Kidney tubule cell (primary cell): ENCODE data around the gene HPCAL1.
A peak's percentile ranks its signal among the peaks of the same experiment; 100 is the strongest.

Source experiments
- DNase-seq: peaks from one replicate; pipeline ENCODE4 v3.0.0-alpha.2; 2018; ENCODE audit warnings: low spot score

The HPCAL1 gene

DNA sequence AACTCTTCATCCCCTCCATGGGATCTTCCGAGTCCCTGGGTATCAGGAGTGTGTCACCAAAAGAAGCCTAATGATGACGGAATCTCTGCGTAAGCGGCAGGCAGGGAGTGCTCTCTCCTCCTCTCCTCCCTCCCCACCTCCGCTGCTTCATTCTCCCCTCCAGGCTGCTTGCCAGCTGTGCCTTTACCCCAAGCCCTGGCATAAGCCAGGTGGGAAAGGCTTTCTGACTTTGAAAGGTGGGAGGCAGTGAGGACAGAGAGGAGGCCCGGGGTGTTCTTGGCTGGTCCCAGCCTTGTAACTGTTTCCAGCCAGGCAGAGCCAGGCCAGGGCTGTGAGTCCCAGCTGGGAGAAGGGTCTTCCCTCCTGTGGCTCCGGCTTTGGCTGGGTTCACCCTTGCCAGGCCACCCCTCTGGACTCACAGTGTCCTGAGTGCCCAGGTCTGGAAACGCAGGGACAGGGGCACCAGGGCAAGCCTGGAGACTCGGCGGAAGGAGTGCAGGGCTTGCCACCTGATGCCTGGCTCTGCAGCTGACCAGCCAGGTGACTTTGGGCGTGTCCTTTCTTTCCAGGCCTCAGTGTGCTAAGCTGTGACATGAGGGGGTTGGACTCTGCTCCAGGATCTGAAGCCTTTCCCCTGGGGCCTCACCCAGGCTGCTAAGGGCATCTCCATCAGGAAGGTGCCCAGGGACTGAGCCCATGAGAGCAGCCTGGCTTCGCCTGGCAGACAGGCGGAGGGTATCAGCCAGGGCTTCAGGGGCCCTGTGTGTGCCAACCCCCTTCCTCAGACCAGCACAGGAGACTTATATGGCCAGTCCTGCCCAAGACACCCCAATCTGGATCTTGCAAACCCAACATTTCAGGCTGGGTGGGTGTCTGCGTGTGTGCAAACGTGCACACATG, 32.7 kb upstream of the HPCAL1 start:
- DNase-seq: no peak

- DNase-seq: no peak
Observed at GRCh38 chr2:10271509-10271908, 31.2 kb upstream of the HPCAL1 start.

GRCh38 chr2:10271946-10272345, 30.8 kb upstream of the HPCAL1 start:
- DNase-seq: no peak

DNA sequence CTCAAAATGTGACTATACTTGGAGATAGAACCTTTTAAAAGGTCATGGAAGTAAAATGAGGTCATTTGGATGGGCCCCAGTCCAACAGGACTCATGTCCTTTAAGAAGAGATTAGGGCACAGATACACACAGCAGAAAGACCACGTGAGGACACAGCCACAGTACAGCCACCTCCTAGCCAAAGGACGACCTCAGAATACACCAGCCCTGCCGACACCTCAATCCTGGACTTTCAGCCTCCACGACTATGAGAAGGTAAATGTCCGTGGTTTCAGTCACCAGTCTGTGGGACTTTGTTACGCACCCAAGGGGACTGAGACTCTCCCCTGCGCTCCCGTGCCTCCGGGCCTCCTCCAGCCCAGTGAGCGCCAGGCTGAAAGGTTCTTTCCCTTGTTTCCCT, 30.2 kb upstream of the HPCAL1 start:
- DNase-seq: no peak

GRCh38 chr2:10273215-10274175, 29.2 kb upstream of the HPCAL1 start:
- no peak for DNase-seq

DNA sequence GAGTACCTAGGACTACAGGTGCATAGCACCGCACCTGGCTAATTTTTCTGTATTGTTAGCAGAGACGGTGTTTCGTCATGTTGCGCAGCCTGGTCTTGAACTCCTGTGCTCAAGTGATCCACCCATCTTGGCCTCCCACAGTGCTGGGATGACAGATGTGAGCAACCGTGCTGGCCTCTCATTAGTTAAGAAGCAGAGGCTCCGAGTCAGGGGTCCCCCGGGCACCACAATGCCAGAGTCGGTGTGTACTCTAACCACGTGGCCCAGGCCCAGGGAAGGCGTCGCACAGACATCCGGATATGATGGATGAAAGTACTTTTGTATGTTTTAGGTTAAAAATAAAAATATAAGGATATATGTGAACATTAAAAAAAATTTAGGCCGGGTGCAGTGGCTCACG, 28.3 kb upstream of the HPCAL1 start:
- DNase-seq: no peak

- DNase-seq: no peak
Observed at GRCh38 chr2:10274983-10275802, 27.5 kb upstream of the HPCAL1 start.

GRCh38 chr2:10276481-10277292, 26.0 kb upstream of the HPCAL1 start:
- no peak for DNase-seq

- no peak for DNase-seq
Observed at GRCh38 chr2:10277293-10278028, 25.2 kb upstream of the HPCAL1 start.

DNA sequence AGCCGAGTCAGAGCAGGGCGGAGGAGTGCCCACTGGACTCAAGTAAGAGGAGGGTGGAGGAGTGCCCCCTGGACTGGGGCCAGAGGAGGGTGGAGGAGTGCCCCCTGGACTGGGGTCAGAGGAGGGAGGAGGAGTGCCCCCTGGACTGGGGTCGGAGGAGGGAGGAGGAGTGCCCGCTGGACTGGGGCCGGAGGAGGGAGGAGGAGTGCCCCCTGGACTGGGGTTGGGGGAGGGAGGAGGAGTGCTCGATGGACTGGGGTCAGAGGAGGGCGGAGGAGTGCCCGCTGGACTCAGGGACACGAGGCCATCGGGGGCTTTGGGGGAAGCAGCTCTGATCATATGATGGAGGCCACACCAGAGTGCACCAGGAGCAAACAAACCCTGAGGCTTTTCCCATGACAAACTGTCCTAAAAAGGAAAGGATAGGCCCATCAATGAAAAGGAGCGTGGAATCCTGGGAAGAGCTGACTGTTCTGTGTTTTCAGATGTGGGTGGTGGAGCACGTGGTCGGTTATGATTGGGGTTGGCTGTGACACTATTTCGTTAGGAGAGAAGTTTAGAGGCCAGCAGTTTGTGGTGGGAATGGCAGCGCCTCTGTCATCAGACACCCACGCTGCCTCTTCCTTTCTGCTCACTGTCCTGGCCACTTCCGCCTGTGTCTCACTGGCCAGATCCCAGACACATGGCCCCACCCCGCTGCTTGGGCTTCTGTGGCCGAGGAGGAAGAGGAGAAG, 24.5 kb upstream of the HPCAL1 start:
- DNase-seq: peak; percentile 96

DNA sequence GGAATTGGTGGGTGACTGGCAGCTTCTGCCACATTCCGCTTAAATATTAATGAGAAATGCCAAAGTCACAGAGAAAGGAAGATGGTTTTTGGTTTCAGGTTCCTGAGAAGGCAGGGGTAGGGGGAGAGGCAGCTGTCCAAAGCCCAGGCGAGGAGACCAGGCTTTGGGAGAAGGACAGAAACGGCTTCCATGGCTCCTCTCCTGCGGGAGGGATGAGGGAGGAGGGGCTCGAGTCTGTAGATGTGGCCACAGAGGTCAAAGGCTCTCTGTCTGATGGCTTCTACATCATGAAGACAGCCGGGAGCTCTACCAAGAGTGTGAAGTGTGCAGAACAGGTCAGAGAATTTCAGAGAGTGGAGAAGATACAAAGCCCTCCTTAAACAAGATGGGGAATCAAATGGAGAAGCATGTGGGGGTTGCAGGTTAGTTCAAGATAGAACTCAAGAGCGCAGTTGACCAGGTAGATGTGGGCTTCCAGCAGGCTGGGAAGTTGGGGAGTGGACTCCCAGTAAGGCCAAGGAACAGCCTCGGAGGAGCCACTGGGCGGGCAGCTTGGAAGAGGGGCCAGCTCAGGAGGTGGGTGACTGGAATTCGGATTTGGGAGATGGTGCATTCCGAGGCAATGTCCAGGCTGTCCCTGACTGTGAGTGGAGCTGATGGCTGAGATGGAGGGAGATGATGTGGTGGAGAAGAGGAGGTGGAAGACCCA, 23.8 kb upstream of the HPCAL1 start:
- no peak for DNase-seq

DNA sequence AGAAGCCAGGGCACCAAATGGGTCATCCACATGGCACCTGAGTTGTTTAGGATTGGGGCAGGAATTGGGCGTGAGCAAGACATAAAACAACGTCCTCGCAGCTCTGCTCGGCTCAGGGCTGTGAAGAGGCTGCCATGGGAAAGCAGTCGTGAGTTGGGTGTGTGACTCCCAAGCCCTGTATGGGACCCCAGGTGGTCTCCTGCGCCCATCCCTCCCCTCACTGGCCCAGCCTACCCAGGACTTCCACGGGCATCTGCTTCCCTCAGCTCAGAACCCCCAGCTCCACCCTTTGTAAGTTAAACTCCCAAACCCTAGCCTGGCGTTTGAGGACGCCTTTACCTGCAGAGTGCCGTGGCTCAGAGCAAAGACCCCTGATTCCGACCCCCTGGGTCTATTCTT, 23.2 kb upstream of the HPCAL1 start:
- DNase-seq: no peak

GRCh38 chr2:10279946-10280463, 22.7 kb upstream of the HPCAL1 start:
- DNase-seq: no peak

- DNase-seq: no peak
Observed at GRCh38 chr2:10281891-10282290, 20.8 kb upstream of the HPCAL1 start.

GRCh38 chr2:10282611-10283105, 20.0 kb upstream of the HPCAL1 start:
- no peak for DNase-seq

DNA sequence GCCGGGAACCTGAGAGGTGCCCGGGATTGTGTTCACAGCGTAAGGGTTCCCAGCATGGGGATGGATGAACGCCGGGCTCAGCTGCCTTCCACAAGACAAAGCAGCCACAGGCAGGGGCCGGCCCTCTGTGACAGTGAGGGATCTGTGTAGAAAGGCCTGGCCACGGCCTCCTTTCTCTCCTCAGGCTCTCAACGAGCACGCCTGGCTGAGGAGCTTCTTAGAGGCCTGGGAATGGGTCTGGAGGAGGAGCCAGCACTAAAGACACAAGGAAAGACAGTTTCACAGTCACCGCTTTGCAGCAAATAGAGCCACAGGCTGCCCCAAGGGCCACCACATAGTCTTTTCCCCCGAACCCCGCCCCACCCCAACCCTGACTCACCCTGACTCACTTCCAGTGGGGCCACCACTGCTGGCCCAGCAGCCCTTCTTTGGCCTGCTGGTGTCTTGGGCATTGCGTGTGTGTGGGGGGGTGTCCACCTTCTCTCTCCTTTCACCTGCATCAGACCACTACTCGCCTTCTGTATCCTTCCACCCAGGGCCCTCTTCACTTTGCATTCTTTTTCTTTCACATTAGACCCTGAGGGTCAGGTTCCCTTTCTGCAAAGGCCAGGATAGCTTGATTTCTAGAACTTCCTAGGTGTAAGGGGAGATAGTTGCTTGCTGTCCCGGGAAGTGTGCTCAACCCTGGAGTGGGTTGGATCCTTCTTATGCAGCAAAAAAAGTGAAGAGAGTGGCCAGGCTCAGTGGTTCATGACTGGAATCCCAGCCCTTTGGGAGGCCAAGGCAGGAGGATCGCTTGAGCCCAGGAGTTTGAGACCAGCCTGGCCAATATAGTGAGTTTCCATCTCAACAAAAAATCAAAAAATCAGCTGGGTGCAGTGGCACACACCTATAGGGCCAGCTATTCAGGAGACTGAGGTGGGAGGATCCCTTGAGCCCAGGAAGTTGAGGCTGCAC, 19.3 kb upstream of the HPCAL1 start:
- DNase-seq: peak; percentile 81

GRCh38 chr2:10284108-10284870, 18.4 kb upstream of the HPCAL1 start:
- no peak for DNase-seq
